HCT116 (cell line): ENCODE measurements around the gene C10orf90. TPM values are rescaled to one million over a fixed set of nuclear protein-coding genes. Genes with fewer than 3 reads are reported as not detected.

Experiments
- ATAC-seq: fragments of 200-7000 bp; cut with Tn5 transposase; 2 replicates; pipeline ENCODE4 v1.9.1; 2020; ENCODE audit warnings: mild to moderate bottlenecking, moderate library complexity
- BruUV-seq: library from RNA; stranded (reverse); fragments of 400-500 nt; replicated peaks from 2 replicates; lab custom pipeline; 2021; lab: Mats Ljungman, UMichigan
- CTCF ChIA-PET: fragments of 300-600 bp; sonication (Branson Sonifier 250); formaldehyde crosslinking; loops from one replicate; lab custom pipeline; 2021; ENCODE audit warnings: antibody characterized with exemption; lab: Charles Lee
- POLR2A ChIA-PET: fragments of 300-600, 350-600 bp; sonication (Branson Sonifier 250); formaldehyde crosslinking; loops from one replicate; lab custom pipeline; 2021; ENCODE audit warnings: antibody characterized with exemption; lab: Charles Lee
- RAD21 ChIA-PET, 2 experiments: fragments of 300-600 bp; sonication (Branson Sonifier 250); formaldehyde crosslinking; loops; one replicate each; lab custom pipeline; 2023; ENCODE audit warnings: low total read pairs in 2 of 2; ENCODE audit not compliant: uncharacterized antibody in 2 of 2, unreplicated experiment in 2 of 2, low non-redundant PET in 1 of 2; lab: Charles Lee
- DNase-seq: peaks from one replicate; pipeline ENCODE4 v3.0.0-alpha.2; 2010; ENCODE audit warnings: low read depth, low spot score
- H2AFZ ChIP-seq: fragments of 200-600 bp; shearing (Covaris generic), sonication (generic); 2 replicates; pipeline ENCODE4 v1.6.1; 2017; ENCODE audit warnings: low read depth, mixed run types, mixed read lengths, antibody characterized with exemption, low read length; ENCODE audit not compliant: poor library complexity, severe bottlenecking
- H3K27ac ChIP-seq: 2 replicates; pipeline ENCODE4 v1.5.1; 2012; ENCODE audit warnings: low read depth, low read length
- H3K27me3 ChIP-seq: fragments of 200-600 bp; sonication (generic); 2 replicates; pipeline ENCODE4 v1.6.1; 2016; ENCODE audit warnings: mixed run types, low read length, mixed read lengths; ENCODE audit not compliant: insufficient read depth
- H3K36me3 ChIP-seq, 2 experiments: fragments of 200-500 bp in 1 of 2; fragments of 200-600 bp in 1 of 2; sonication (Bioruptor generic) in 1 of 2; sonication (generic) in 1 of 2; 2 replicates each; pipeline versions ENCODE4 v1.5.1 to v1.6.1; 2014 to 2016; ENCODE audit warnings: low read length in 2 of 2, inconsistent platforms in 1 of 2, mixed read lengths in 1 of 2, mixed run types in 1 of 2; ENCODE audit not compliant: insufficient read depth in 2 of 2, control insufficient read depth in 1 of 2
- H3K4me1 ChIP-seq, 2 experiments: fragments of 200-600 bp in 1 of 2; sonication (generic) in 1 of 2; 2 replicates each; pipeline versions ENCODE4 v1.5.1 to v1.6.1; 2012 to 2017; ENCODE audit warnings: low read length in 2 of 2, inconsistent platforms in 1 of 2, mild to moderate bottlenecking in 1 of 2, mixed read lengths in 1 of 2, mixed run types in 1 of 2, moderate library complexity in 1 of 2; ENCODE audit not compliant: insufficient read depth in 2 of 2, control insufficient read depth in 1 of 2
- H3K4me2 ChIP-seq: fragments of 200-600 bp; sonication (generic); 2 replicates; pipeline ENCODE4 v1.6.1; 2017; ENCODE audit warnings: mixed run types, low read length, mixed read lengths
- H3K4me3 ChIP-seq, 2 experiments: fragments of 200-600 bp in 1 of 2; sonication (generic) in 1 of 2; replicated peaks in 1 of 2; 2 replicates each; pipeline ENCODE4 v1.5.1; 2011 to 2016; ENCODE audit warnings: low read length in 2 of 2, control low read depth in 1 of 2, low read depth in 1 of 2, mild to moderate bottlenecking in 1 of 2, mixed read lengths in 1 of 2, mixed run types in 1 of 2
- H3K79me2 ChIP-seq: fragments of 200-600 bp; sonication (generic); 2 replicates; pipeline ENCODE4 v1.6.1; 2017; ENCODE audit warnings: mild to moderate bottlenecking, mixed run types, low read length, moderate library complexity, mixed read lengths; ENCODE audit not compliant: insufficient read depth
- H3K9ac ChIP-seq: fragments of 200-600 bp; sonication (generic); 2 replicates; pipeline ENCODE4 v1.6.1; 2016; ENCODE audit warnings: low read length, mixed read lengths
- H3K9me2 ChIP-seq: fragments of 200-600 bp; sonication (generic), shearing (Covaris generic); 2 replicates; pipeline ENCODE4 v1.6.1; 2017; ENCODE audit warnings: mixed run types, mild to moderate bottlenecking, moderate library complexity; ENCODE audit not compliant: insufficient read depth
- H3K9me3 ChIP-seq, 2 experiments: fragments of 200-500 bp in 1 of 2; fragments of 200-600 bp in 1 of 2; sonication (Bioruptor generic) in 1 of 2; sonication (generic) in 1 of 2; 2 replicates each; pipeline ENCODE4 v1.6.1; 2014 to 2017; ENCODE audit warnings: low read length in 2 of 2, mixed read lengths in 2 of 2, inconsistent platforms in 1 of 2, low read depth in 1 of 2, mild to moderate bottlenecking in 1 of 2, mixed run types in 1 of 2, moderate library complexity in 1 of 2; ENCODE audit not compliant: control insufficient read depth in 1 of 2, insufficient read depth in 1 of 2
- H4K20me1 ChIP-seq: fragments of 200-600 bp; sonication (generic), shearing (Covaris generic); 2 replicates; pipeline ENCODE4 v1.6.1; 2017; ENCODE audit warnings: mixed run types, mild to moderate bottlenecking, moderate library complexity; ENCODE audit not compliant: insufficient read depth
- CEBPB ChIP-seq: IDR thresholded peaks from 2 replicates; pipeline ENCODE4 v1.6.1; 2012; ENCODE audit warnings: low read depth
- EGR1 ChIP-seq: IDR thresholded peaks from 2 replicates; pipeline ENCODE4 v1.6.1; 2012; ENCODE audit warnings: low read depth
- EZH2phosphoT487 ChIP-seq: fragments of 200-600 bp; IDR thresholded peaks from 2 replicates; pipeline ENCODE4 v1.6.1; 2018; ENCODE audit warnings: antibody characterized with exemption, borderline replicate concordance
- FOSL1 ChIP-seq: IDR thresholded peaks from 2 replicates; pipeline ENCODE4 v1.6.1; 2012; ENCODE audit warnings: low read depth
- JUND ChIP-seq: IDR thresholded peaks from 2 replicates; pipeline ENCODE4 v1.6.1; 2012
- POLR2A ChIP-seq: IDR thresholded peaks from 2 replicates; pipeline ENCODE4 v1.7.0; 2011; ENCODE audit warnings: borderline replicate concordance; ENCODE audit not compliant: insufficient read depth, insufficient read length; ENCODE audit errors: extremely low read depth
- RAD21 ChIP-seq: IDR thresholded peaks from 2 replicates; pipeline ENCODE4 v1.6.1; 2012; ENCODE audit warnings: low read depth, mild to moderate bottlenecking
- SRF ChIP-seq: IDR thresholded peaks from 2 replicates; pipeline ENCODE4 v1.6.1; 2012; ENCODE audit warnings: low read depth
- TCF7L2 ChIP-seq: IDR thresholded peaks from 2 replicates; pipeline ENCODE4 v1.7.0; 2011; ENCODE audit warnings: borderline replicate concordance, inconsistent platforms; ENCODE audit not compliant: insufficient read depth, insufficient read length; ENCODE audit errors: extremely low read depth
- YY1 ChIP-seq: IDR thresholded peaks from 2 replicates; pipeline ENCODE4 v1.6.1; 2011; ENCODE audit warnings: low read length, low read depth, moderate library complexity, mild to moderate bottlenecking; ENCODE audit not compliant: insufficient replicate concordance; ENCODE audit errors: extremely low read depth
- ZFX ChIP-seq: fragments of 450-650 bp; IDR thresholded peaks from 2 replicates; pipeline ENCODE4 v1.6.1; 2017
- ZNF274 ChIP-seq: fragments of 200-500 bp; sonication (Bioruptor generic); IDR thresholded peaks from 2 replicates; pipeline ENCODE4 v1.6.1; 2014; ENCODE audit warnings: mild to moderate bottlenecking, low read depth, low read length, inconsistent platforms
- intact Hi-C: fragments of 100-400 bp; cut with micrococcal nuclease; formaldehyde crosslinking; loops from 2 replicates; pipeline ENCODE4 v1.10.0; 2022
- total RNA-seq: library from RNA; stranded (reverse); gene quantifications from one replicate; pipeline ENCODE4 v1.2.1, GENCODE V29; 2021; ENCODE audit not compliant: unreplicated experiment
- TF ChIP-seq, protein P1 (sequence below): IDR thresholded peaks from 2 replicates; pipeline ENCODE4 v1.6.1; 2012
- TF ChIP-seq, protein P2 (sequence below): IDR thresholded peaks from 2 replicates; pipeline ENCODE4 v1.6.1; 2011; ENCODE audit warnings: mild to moderate bottlenecking, low read length, moderate library complexity; ENCODE audit not compliant: insufficient replicate concordance; ENCODE audit errors: extremely low read depth

The C10orf90 gene
- total RNA-seq, 1 experiment from 2014 or later: not detected

DNA sequence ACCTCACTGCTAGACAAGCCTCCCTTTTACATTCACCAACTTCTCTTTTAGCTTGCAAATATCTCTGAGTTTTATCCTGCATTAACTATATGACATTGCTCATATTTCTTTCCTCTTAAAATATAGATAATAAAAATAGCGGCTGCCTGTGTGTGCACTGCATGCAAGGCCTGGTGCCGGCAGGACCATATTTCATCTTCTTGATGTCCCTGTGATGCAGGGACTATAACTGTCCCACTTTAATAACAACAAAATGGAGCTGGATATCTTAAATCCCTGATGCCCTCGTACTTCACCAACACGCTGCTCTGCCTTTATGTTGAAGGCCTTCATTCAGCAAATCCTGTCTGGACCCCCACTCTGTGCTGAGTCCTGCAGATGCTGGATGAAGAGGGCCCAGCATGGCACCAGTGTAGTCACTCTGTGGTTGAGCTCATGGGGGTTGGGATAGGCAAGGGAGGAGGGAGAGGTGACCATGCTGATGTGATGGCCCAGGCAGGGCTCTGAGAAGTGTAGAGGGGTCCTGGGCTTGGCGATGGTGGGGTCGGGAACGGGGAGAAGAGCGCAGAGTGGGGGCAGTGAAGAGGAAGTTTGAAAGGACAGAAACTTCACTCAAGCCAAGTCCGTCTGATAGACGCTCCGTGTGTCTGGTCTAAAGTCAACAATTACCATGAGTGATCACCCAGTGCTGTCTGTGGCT lies 40.4 kb downstream of the C10orf90 start (continued):
- no peak for TF ChIP-seq YY1
- TF ChIP-seq CEBPB: no peak
- TF ChIP-seq, protein P1, sequence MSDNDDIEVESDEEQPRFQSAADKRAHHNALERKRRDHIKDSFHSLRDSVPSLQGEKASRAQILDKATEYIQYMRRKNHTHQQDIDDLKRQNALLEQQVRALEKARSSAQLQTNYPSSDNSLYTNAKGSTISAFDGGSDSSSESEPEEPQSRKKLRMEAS: no peak
- TF ChIP-seq, protein P2, sequence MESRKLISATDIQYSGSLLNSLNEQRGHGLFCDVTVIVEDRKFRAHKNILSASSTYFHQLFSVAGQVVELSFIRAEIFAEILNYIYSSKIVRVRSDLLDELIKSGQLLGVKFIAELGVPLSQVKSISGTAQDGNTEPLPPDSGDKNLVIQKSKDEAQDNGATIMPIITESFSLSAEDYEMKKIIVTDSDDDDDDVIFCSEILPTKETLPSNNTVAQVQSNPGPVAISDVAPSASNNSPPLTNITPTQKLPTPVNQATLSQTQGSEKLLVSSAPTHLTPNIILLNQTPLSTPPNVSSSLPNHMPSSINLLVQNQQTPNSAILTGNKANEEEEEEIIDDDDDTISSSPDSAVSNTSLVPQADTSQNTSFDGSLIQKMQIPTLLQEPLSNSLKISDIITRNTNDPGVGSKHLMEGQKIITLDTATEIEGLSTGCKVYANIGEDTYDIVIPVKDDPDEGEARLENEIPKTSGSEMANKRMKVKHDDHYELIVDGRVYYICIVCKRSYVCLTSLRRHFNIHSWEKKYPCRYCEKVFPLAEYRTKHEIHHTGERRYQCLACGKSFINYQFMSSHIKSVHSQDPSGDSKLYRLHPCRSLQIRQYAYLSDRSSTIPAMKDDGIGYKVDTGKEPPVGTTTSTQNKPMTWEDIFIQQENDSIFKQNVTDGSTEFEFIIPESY: no peak

GRCh38 chr10:126628746-126629145 lies 41.7 kb downstream of the C10orf90 start:
- TF ChIP-seq POLR2A (no peak), FOSL1 (no peak), SRF (no peak), ZNF274 (no peak), RAD21 (no peak), EZH2phosphoT487 (no peak), YY1 (no peak), EGR1 (no peak), TCF7L2 (no peak), JUND (no peak), ZFX (no peak)
- TF ChIP-seq, protein P1: no peak
- Histone ChIP-seq H3K9ac (no peak overlapping the region), H3K27ac (no peak overlapping the region), H3K4me3 (no peak overlapping the region), H3K79me2 (no peaks in the 10 kb centered on the region), H2AFZ (no peak overlapping the region), H3K9me3 (no peaks in the 10 kb centered on the region), H4K20me1 (no peaks in the 10 kb centered on the region), H3K36me3 (no peaks in the 10 kb centered on the region), H3K4me1 (no peaks in the 10 kb centered on the region), H3K4me2 (no peak overlapping the region), H3K27me3 (peaks cover 84% of the 10 kb centered on the region), H3K9me2 (no peaks in the 10 kb centered on the region)
- POLR2A ChIA-PET: no interaction called here
- ATAC-seq (no peak), DNase-seq (no peak)
- intact Hi-C loops: no loop called here
- RAD21 ChIA-PET: no interaction called here
- no TSS peak for BruUV-seq
- CTCF ChIA-PET: no interaction called here
